ENCODE results near the gene DEFB118. TPM values are rescaled to one million over a fixed set of nuclear protein-coding genes. Genes with fewer than 3 reads are reported as not detected.

DEFB118 gene
- total and polyA plus RNA-seq, 12 donors: not detected

- H3K9me3 ChIP-seq (replicated peaks in 1 of 3): no peaks in the 10 kb centered on the region
- H3K36me3 ChIP-seq (replicated peaks in 1 of 2): no peaks in the 10 kb centered on the region
- no peak for TF ChIP-seq POLR2A (IDR thresholded peaks at IDR 0.05)
- no peak for TF ChIP-seq CTCF (IDR thresholded peaks at IDR 0.05)
- DNase-seq: no peak
- H3K27me3 ChIP-seq: no peaks in the 10 kb centered on the region
- intact Hi-C loops (cut with DNase I): no loop called here
- no peaks in the 10 kb centered on the region for H3K4me1 ChIP-seq (replicated peaks in 1 of 2)
- H3K4me3 ChIP-seq: no peak overlapping the region
- 61 to 74% (median 63%) methylated on average over 2 of the region's 2 CpGs for WGBS, 4 donors
- H3K27ac ChIP-seq: no peak overlapping the region
Observed at GRCh38 chr20:31392836-31393235, 24.4 kb downstream of the DEFB118 start.

- TF ChIP-seq CTCF (IDR thresholded peaks at IDR 0.05) (no peak), POLR2A (IDR thresholded peaks at IDR 0.05) (no peak)
- H3K4me1 ChIP-seq (replicated peaks in 1 of 2): no peaks in the 10 kb centered on the region
- 47 to 57% (median 53%) methylated on average over 3 of the region's 3 CpGs for WGBS, 4 donors
- H3K27ac ChIP-seq: no peak overlapping the region
- intact Hi-C loops (cut with DNase I): no loop called here
- no peaks in the 10 kb centered on the region for H3K9me3 ChIP-seq (replicated peaks in 1 of 3)
- H3K4me3 ChIP-seq: no peak overlapping the region
- DNase-seq: no peak
- H3K27me3 ChIP-seq: no peaks in the 10 kb centered on the region
- H3K36me3 ChIP-seq (replicated peaks in 1 of 2): no peaks in the 10 kb centered on the region
Observed at GRCh38 chr20:31394900-31395299, 26.5 kb downstream of the DEFB118 start.

DNA sequence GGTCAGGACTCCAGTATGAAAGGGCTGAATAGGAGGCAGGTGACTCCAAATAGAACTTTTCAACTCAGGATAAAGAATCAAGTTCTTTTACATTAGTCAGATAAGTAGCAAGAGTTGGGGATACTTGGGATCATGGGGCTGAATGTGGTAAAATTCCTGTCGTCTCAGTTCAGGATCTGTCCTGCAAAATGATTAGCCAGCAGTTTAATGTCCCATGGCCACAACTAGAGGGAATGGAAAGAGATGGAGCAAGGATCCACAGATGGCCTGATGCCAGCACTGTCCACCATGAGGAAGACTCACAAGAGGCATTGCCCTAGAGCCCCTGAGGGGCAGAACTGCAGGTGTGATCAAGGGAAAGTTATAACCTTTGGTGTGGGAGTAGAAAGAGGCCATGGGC is 35.5 kb downstream of the DEFB118 start:
- no peaks in the 10 kb centered on the region for H3K36me3 ChIP-seq (replicated peaks in 1 of 2)
- H3K9me3 ChIP-seq (replicated peaks in 1 of 3): no peaks in the 10 kb centered on the region
- no peak overlapping the region for H3K27ac ChIP-seq
- no peak overlapping the region for H3K4me3 ChIP-seq
- H3K4me1 ChIP-seq (replicated peaks in 1 of 2): no peaks in the 10 kb centered on the region
- 36 to 47% (median 42%) methylated on average over 1 of the region's 1 CpG for WGBS, 4 donors
- TF ChIP-seq POLR2A (IDR thresholded peaks at IDR 0.05) (no peak), CTCF (IDR thresholded peaks at IDR 0.05) (no peak)
- DNase-seq: no peak
- intact Hi-C loops (cut with DNase I): no loop called here
- peaks cover under 1% of the 10 kb centered on the region for H3K27me3 ChIP-seq

DNA sequence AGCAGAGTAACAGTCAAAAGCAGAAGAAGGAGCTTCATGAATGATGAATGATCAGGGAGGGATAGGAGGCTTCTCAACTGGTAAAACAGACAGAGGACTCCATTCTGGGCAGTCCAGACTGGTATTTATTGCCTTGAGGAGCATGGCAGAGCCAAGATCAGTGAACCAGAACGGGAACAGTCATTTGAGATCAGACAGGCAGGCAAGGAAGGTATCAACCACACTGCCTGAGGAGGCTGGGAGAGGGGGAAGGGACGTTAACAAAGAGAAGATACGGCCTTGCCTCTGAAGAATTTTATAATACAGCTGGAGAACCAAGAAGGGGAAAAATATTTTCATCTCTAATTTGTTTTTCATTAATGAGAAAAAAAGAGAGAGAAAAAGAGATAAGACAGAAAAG is 37.7 kb downstream of the DEFB118 start, which contains the start of gene DEFB121:
TSS of gene DEFB121 (minus strand) at position 101 of the 400 bp plus-strand sequence. CDS start at position 38, 63 bp downstream.
- H3K36me3 ChIP-seq (replicated peaks in 1 of 2): no peaks in the 10 kb centered on the region
- H3K27ac ChIP-seq: no peak within 1 kb of the TSS
- intact Hi-C loops (cut with DNase I): no loop called here
- H3K27me3 ChIP-seq: peaks cover 8% of the 10 kb centered on the region
- DNase-seq: no peak
- H3K4me1 ChIP-seq (replicated peaks in 1 of 2): no peaks in the 10 kb centered on the region
- 26 to 38% (median 31%) methylated on average over 3 of the region's 3 CpGs for WGBS, 4 donors
- no peak within 1 kb of the TSS for H3K4me3 ChIP-seq
- no peak for TF ChIP-seq POLR2A (IDR thresholded peaks at IDR 0.05)
- no peak for TF ChIP-seq CTCF (IDR thresholded peaks at IDR 0.05)
- no peaks in the 10 kb centered on the region for H3K9me3 ChIP-seq (replicated peaks in 1 of 3)
